Muscle layer of colon (tissue), 2 donors: ENCODE measurements around the gene MST1.

Experiments used
- H3K27ac ChIP-seq: one replicate; pipeline ENCODE4 v1.7.0; 2013; ENCODE audit warnings: low read depth, mild to moderate bottlenecking, low read length, moderate library complexity
- H3K27me3 ChIP-seq, 2 donors: one replicate each; pipeline ENCODE4 v1.7.0; 2013; ENCODE audit warnings: low read length in 2 of 2, mild to moderate bottlenecking in 2 of 2; ENCODE audit not compliant: insufficient read depth in 2 of 2, control insufficient read depth in 1 of 2
- H3K36me3 ChIP-seq: one replicate; pipeline ENCODE4 v1.7.0; 2013; ENCODE audit warnings: mild to moderate bottlenecking, low read length; ENCODE audit not compliant: insufficient read depth
- H3K4me1 ChIP-seq: one replicate; pipeline ENCODE4 v1.7.0; 2013; ENCODE audit warnings: mild to moderate bottlenecking, low read length; ENCODE audit not compliant: insufficient read depth
- H3K4me3 ChIP-seq, 2 donors: one replicate each; pipeline ENCODE4 v1.7.0; 2013; ENCODE audit warnings: low read length in 2 of 2, low read depth in 1 of 2, mild to moderate bottlenecking in 1 of 2, moderate library complexity in 1 of 2
- H3K9ac ChIP-seq: one replicate; pipeline ENCODE4 v1.7.0; 2013; ENCODE audit warnings: low read length
- H3K9me3 ChIP-seq: one replicate; pipeline ENCODE4 v1.7.0; 2013; ENCODE audit warnings: mild to moderate bottlenecking, low read length
- donor health status: abdominal sarcoma.
- donor health status: Adenocarcinoma of cecum.

MST1 gene

GRCh38 chr3:49689046-49689907 is at the start of gene MST1, which contains the start of gene RNF123:
Gene MST1, minus strand, starts transcription at chr3:49689474. Its CDS starts 783 bp downstream, at chr3:49688691.
Gene RNF123, plus strand, starts transcription at chr3:49689557. Its CDS starts 1,609 bp downstream, at chr3:49691166.
- Histone ChIP-seq H3K4me3 (peak within 1 kb of the TSS; percentile 84 to 91), H3K9ac (peak within 1 kb of the TSS; percentile 71), H3K9me3 (no peaks in the 10 kb centered on the region), H3K36me3 (no peaks in the 10 kb centered on the region), H3K27ac (peak within 1 kb of the TSS; percentile 84), H3K4me1 (peaks cover 15% of the 10 kb centered on the region), H3K27me3 (peaks cover 0 to 8% of the 10 kb centered on the region in 2 donors)

GRCh38 chr3:49738067-49738713 is 48.9 kb upstream of the MST1 start:
- Histone ChIP-seq H3K4me1 (no peaks in the 10 kb centered on the region), H3K27me3 (no peaks in the 10 kb centered on the region), H3K27ac (no peak overlapping the region), H3K9ac (no peak overlapping the region), H3K9me3 (no peaks in the 10 kb centered on the region), H3K36me3 (peaks cover 45% of the 10 kb centered on the region), H3K4me3 (no peak overlapping the region)

GRCh38 chr3:49734752-49735151 is 45.5 kb upstream of the MST1 start:
- peaks cover 67% of the 10 kb centered on the region for H3K36me3 ChIP-seq

DNA sequence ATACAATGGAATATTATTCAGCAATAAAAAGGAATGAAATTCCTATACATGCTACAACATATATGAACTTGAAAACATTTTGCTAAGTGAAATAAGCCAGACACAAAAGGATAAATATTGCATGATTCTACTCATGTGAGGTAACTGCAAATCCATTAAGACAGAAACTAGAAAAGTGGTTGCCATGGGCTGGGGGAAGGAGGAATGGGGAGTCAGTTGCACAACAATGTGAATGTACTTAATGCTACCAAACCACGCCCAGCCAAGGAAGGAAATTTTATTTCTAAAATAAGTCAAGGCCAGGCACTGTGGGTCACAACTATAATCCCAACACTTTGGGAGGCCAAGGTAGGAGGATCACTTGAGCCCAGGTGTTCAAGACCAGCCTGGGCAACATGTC is 44.3 kb upstream of the MST1 start:
- H3K36me3 ChIP-seq: peaks cover 63% of the 10 kb centered on the region

More at GRCh38 chr3:49734752-49735151, 45.5 kb upstream of the MST1 start:
- H3K9me3 ChIP-seq: no peaks in the 10 kb centered on the region
- no peaks in the 10 kb centered on the region for H3K27me3 ChIP-seq
- H3K9ac ChIP-seq: no peak overlapping the region
- no peak overlapping the region for H3K27ac ChIP-seq
- H3K4me3 ChIP-seq: no peak overlapping the region
- no peaks in the 10 kb centered on the region for H3K4me1 ChIP-seq

GRCh38 chr3:49732597-49732996 is 43.3 kb upstream of the MST1 start:
- no peaks in the 10 kb centered on the region for H3K9me3 ChIP-seq
- no peak overlapping the region for H3K4me3 ChIP-seq
- H3K4me1 ChIP-seq: no peaks in the 10 kb centered on the region
- H3K36me3 ChIP-seq: peaks cover 61% of the 10 kb centered on the region
- no peak overlapping the region for H3K9ac ChIP-seq
- H3K27ac ChIP-seq: no peak overlapping the region
- no peaks in the 10 kb centered on the region for H3K27me3 ChIP-seq

More for the DNA sequence above, 44.3 kb upstream of the MST1 start:
- no peak overlapping the region for H3K4me3 ChIP-seq
- no peaks in the 10 kb centered on the region for H3K4me1 ChIP-seq
- no peak overlapping the region for H3K9ac ChIP-seq
- no peak overlapping the region for H3K27ac ChIP-seq
- no peaks in the 10 kb centered on the region for H3K27me3 ChIP-seq
- H3K9me3 ChIP-seq: no peaks in the 10 kb centered on the region

DNA sequence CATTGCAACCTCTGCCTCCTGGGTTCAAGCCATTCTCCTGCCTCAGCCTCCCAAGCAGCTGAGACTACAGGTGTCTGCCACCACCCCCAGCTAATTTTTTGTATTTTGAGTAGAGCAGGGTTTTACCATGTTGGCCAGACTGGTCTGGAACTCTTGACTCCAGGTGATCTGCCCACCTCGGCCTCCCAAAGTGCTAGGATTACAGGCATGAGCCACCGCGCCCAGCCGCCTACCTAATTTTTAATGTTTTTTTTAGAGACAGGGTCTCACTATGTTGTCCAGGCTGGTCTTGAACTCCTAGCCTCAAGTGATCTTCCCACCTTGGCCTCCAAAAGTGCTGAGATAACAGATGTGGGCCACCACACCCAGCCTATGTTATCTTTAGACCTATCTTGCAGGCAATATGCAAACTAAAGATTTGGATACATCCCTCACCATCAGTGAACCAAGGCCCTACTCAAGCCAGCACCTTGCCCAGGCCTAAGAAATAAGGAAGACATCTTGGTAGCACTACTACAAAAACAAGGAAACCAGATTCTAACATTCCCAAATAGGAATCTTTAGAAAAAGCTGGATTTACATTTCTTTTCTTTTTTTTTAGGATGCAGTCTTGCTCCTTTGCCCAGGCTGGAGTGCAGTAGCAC is 40.8 kb upstream of the MST1 start:
- Histone ChIP-seq H3K4me3 (no peak overlapping the region), H3K9ac (no peak overlapping the region), H3K36me3 (peaks cover 67% of the 10 kb centered on the region), H3K27me3 (no peaks in the 10 kb centered on the region), H3K27ac (no peak overlapping the region), H3K9me3 (no peaks in the 10 kb centered on the region), H3K4me1 (no peaks in the 10 kb centered on the region)

- Histone ChIP-seq H3K27ac (no peak overlapping the region), H3K4me3 (no peak overlapping the region), H3K27me3 (no peaks in the 10 kb centered on the region), H3K4me1 (peaks cover 12% of the 10 kb centered on the region), H3K36me3 (peaks cover 51% of the 10 kb centered on the region), H3K9ac (no peak overlapping the region), H3K9me3 (no peaks in the 10 kb centered on the region)
These were observed 38.7 kb upstream of the MST1 start for GRCh38 chr3:49727924-49728361.

DNA sequence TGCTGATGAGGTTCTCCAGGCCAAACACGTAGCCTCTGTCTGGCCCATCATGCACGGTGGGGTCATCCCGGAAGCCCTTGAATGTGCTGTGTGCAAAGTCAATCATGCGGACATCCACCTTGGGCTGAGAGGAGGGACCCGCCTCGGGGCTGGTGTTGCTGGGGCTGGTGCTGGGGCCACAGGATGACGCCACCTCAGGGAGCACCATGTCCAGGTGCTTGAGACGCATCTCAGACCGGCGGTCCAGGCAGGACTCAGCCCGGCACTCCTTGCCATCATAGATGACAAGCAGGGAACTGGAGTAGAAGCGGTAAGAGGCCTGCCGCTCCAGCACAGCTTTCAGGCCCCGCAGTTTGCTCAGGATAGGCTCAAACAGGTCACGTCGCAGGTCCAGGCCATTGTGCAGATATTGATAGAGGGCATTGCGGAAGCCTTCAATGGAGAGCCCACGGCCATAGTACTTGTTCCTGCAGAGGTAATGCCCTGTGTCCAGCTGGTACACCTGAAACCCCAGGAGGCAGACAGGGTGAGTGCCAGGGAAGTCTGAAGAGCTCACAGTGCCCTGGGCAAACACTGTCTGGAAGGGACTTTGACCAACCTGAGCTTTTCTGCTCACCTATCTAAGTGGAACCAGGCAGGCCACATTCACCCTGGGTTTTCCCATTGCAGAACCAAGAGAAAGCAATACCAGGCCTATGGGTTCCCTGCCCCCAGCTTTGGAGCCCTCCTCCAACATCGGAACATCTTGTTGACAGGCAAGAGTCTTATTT is 38.1 kb upstream of the MST1 start:
- H3K27ac ChIP-seq: no peak overlapping the region
- no peaks in the 10 kb centered on the region for H3K9me3 ChIP-seq
- no peak overlapping the region for H3K9ac ChIP-seq
- H3K4me1 ChIP-seq: peaks cover 18% of the 10 kb centered on the region
- no peaks in the 10 kb centered on the region for H3K27me3 ChIP-seq
- peaks cover 48% of the 10 kb centered on the region for H3K36me3 ChIP-seq
- H3K4me3 ChIP-seq: no peak overlapping the region

- Histone ChIP-seq H3K27ac (no peak overlapping the region), H3K4me1 (peaks cover 19% of the 10 kb centered on the region), H3K9me3 (no peaks in the 10 kb centered on the region), H3K4me3 (no peak overlapping the region), H3K9ac (no peak overlapping the region), H3K36me3 (peaks cover 49% of the 10 kb centered on the region), H3K27me3 (no peaks in the 10 kb centered on the region)
These were observed 36.8 kb upstream of the MST1 start for GRCh38 chr3:49725906-49726681.

DNA sequence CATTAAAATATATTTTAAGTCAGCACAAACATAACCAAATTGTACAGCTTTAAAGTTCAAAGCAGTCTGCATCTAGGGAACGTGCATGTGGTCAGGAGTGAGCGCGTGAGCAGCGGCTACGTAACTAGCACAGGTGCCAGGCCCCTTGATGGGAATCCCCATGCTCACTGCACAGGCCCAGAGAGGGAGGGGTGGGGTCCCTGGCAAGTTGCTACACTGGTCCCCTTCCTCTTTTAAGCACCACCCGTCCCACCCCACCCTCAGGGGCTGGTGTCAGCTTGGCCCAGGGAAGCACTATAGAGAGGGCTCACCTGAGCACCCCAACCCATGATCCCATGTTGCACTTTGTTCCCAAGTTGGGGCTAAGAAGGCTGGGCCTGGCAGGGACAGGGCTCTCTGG is 35.3 kb upstream of the MST1 start:
- H3K9me3 ChIP-seq: no peaks in the 10 kb centered on the region
- H3K27me3 ChIP-seq: no peaks in the 10 kb centered on the region
- peak overlapping the region; percentile 50 to 61 for H3K4me3 ChIP-seq
- H3K9ac ChIP-seq: peak overlapping the region; percentile 44
- H3K27ac ChIP-seq: peak overlapping the region; percentile 96
- H3K4me1 ChIP-seq: peaks cover 19% of the 10 kb centered on the region
- peaks cover 48% of the 10 kb centered on the region for H3K36me3 ChIP-seq
